HG03039 (cell line): ENCODE data around the gene TDRD9.
A peak's percentile ranks its signal among the peaks of the same experiment; 100 is the strongest.

ENCODE experiments used
- ATAC-seq: cut with Tn5 transposase; IDR thresholded peaks from one replicate; pipeline ENCODE4 v1.9.1; 2021; ENCODE audit warnings: mild to moderate bottlenecking, moderate library complexity; ENCODE audit not compliant: unreplicated experiment

The TDRD9 gene

DNA sequence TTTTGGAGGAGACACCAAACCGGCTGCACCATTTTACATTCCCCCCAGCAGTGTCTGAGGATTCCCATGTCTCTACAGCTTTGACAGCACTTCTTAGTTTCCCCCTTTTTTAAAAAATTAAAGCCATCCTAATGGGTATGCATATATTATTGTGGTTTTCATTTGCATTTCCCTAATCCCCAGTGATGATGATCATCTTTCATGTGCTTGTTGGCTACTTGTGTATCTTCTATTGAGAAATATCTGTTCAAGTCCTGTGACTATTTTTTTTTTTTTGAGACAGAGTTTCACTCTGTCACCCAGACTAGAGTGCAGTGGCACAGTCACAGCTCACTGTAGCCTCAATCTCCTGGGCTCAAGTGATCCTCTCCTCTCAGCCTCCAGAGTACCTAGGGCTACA lies 134.0 kb downstream of the TDRD9 start:
- no peak for ATAC-seq

DNA sequence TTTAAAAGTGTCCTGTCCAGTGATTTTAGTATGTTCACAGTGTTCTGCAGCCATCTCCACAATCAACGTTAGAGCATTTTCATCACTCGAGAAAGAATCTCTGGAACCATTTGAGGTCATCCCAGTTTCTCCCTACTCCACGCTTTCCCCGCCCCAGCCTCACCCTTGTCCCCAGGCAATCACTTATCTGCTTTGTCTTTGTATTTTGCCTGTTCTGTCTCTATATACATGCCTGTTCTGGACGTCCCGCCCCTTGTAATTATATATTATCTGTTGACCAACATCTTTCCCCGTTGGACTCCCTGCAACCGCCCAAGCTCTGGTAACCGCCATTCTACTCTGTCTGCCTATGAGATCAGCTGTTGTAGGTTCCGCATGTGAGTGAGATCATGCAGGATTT lies 135.7 kb downstream of the TDRD9 start:
- ATAC-seq, result no peak

DNA sequence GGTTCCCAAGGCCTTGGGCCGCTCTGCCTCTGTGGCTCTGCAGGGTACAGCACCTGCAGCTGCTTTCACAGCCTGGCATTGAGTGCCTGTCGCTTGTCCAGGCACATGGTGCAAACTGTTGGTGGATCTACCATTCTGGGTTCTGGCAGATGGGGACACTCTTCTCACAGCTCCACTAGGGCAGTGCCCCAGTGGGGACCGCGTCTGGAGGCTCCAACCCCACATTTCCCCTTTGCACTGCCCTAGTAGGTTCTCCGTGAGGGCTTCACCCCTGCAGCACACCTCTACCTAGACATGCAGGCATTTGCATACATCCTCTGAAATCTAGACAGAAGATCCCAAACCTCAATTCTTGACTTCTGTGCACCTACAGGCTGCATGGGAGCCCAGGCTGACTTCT lies 138.0 kb downstream of the TDRD9 start:
- no peak for ATAC-seq

DNA sequence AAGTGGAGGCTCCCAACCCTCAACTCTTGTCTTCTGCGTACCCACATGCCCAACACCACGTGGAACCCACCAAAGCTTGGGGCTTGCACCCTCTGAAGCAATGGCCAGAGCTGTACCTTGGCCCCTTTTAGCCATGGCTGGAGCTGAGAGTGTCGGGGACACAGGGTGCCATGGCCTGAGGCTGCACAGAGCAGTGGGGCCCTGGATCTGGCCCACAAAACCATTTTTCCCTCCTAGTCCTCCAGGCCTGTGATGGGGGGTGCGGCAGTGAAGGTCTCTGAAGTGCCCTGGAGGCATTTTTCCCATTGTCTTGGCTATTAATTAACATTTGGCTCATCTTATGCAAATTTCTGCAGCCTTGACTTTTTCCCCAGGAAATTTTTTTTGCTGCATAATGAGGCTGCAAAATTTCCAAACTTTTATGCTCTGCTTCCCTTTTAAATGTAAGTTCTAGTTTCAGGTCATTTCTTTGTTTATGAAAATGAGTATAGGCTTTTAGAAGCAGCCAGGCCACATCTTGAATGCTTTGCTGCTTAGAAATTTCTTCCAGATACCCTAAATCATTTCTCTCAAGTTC lies 138.6 kb downstream of the TDRD9 start:
- ATAC-seq, result no peak

DNA sequence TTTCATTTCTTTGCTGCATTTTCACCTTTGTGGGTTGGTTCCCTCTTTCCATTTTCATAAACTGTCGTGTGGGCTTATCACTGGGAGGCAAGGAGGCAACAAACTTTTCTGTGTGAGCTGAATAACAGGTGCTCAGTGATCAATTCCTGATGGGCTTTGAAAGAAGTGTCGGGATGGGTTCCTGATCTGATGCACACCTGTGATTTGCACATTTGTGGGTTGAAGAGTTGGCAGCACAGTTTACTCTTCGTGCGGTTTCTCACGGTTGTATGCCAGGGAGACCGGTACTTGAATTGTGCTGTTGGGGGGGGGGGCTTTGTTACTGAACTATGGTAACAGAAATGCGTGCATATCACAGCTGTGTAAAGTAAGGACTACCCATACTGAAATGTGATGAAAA lies 141.3 kb downstream of the TDRD9 start:
- no peak for ATAC-seq

DNA sequence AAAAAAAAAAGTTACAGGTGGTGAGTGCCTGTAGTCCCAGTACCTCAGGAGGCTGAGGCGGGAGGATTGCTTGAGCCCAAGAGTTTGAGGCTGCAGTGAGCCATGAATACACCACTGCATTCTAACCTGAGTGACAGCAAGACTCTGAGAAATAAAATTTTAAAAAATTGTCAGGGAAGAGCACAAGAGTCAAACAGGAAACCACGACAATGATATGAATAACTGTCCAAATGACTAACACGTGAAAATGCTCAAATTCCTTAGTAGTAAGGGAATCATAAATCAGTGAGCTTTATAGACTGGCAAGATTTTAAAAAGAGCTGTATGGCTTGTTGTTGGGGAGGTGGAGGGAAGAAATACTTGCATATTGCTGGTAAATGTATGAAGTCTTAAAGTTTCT lies 144.3 kb downstream of the TDRD9 start:
- no peak for ATAC-seq

DNA sequence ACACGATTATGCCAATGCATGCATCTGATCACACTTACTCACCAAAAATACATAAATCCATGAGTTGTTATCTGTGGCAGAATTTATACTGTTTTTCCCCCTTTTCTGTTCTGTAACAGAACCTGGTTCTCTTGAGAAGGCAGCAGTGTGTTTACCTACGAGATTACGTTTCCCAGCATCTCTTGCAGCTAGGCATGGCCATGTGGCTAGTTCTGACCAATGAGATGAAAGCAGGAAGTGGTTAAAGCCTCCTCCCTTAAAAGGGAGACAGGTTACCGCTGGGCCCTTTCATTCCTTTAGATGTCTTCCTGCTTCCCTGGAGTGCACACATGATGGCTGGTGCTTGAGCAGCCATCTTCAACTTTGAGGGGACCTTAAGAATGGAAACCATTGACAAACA lies 145.5 kb downstream of the TDRD9 start:
- ATAC-seq, result no peak

DNA sequence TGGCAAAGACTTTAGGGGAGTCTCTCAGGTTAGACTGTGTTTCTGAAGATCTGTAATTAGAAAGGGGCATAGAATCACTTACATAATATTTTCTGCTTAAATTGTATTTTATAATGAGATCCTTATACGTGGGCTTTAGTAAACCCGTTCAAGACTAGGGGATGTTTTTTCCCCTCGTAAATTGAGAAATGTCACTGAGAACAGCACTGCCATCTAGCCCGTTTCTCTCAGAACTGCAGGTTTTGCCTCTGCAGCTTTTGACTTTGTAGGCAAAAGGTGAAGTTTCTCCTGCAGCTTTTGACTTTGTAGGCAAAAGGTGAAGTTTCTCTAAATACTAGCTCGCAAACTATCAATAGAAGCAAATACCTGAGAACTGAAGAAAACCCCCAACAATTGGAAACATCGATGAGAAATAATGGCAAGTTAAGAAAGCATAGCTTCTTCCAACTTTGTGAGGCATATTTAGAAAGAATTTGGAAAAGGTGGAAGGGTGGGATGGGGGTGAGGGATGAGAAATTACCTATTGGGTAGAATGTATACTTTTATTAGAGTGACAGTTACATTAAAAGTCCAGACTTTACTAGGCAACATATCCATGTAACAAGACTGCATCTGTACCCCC lies 147.4 kb downstream of the TDRD9 start:
- ATAC-seq, result no peak

DNA sequence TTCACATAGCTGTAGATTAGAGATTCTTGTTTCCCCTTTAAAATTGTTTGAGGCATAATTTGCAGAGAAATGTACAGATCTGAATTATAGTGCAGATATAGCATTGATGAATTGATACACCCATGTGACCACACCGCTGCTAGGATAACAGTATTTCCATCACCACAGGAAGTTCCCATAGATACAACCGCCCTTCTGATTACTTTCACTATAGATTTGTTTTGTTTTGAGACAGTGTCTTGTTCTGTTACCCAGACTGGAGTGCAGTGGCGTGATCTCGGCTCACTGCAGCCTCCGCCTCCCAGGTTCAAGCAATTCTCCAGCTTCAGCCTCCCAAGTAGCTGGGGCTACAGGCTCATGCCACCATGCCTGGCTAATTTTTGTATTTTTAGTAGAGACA lies 148.5 kb downstream of the TDRD9 start:
- no peak for ATAC-seq

DNA sequence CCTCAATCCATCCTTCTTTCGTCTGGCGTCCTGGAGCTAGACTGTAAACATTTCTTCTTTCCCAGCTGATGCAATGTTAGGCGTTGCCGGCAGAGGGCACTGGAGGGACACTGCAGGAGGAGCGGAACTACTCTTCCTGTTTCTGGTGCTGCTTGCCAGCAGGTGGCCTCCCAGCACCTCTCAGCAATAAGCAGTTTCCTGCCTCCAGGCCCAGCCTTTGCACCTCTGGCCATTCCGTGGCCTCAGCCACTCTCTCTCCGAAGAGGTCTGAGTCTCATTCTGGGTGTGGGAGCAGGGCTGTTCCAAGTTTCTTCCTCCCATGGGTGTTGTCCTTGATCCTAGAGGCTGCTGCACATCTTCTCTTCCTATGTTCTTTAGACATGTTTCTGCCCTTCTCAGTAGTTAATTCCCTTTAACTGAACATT lies 149.8 kb downstream of the TDRD9 start:
- ATAC-seq, result peak; percentile 54

DNA sequence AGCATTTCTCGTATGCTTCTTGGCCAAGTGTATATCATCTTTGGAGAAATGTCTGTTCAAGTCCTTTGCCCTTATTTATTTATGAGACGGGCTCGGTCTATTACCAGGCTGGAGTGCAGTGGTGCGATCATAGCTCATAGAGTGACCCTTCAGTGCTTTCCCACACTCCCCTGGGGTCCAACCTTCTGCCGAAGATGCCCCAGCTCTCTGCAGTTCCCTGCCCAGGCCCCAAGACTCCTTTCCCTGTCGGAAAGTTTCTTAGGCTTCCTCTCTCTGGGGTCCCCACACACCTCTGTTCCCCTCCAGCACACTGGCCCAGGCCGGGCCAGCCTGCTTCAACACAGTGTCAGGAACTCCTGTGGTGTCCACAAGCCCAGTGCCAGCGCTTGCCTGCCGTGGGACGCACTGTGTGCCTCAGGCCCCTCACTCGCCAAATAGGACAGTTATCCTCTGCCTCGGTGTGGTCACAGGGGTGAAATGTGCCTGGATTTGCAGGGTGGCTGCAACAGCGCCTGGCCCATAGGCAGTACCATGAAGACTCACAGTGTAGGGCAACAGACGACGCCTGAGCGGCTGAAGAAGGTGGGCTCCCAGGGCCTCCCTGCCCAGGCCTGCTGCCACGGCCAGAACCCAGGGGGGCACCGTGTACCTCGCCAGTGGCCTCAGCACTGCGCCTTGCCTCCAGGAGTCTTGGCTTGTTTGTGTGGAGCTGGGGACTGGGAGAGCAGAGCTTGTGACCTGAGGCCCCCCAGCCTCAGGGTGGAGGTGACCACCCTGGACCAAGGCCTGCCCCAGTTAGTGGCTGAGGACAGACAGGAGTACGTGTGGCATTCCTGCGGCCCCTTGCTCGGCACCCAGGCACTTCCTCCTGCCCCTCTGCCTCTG lies 152.4 kb downstream of the TDRD9 start:
- ATAC-seq, result no peak

DNA sequence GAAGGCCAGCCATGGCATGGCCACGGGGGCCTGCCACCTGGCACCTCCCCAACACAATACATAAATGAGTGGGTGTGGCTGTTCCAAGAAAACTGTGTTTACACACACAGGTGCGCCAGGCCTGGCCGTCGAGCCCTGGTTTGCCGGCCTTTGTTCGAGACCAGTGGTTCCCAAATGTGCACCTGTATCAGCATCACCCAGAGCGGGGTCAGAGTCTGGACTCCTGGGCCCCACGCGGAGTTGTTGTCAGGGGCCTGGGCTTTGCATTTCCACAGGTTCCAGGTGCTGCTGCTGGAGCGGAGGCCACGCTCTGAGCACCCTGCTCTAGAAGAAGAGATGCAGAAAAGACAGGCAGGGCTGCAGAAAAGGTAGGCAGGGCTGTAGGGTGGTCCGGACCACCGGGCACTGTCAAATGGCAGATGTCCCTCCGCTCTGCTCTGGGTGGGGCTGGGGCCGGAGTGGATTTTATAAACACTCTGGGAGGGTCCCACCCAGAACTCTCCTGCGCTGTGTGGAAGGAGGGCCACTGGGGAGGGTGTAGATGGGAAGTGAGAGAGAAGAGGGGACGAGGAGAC lies 153.1 kb downstream of the TDRD9 start:
- no peak for ATAC-seq

DNA sequence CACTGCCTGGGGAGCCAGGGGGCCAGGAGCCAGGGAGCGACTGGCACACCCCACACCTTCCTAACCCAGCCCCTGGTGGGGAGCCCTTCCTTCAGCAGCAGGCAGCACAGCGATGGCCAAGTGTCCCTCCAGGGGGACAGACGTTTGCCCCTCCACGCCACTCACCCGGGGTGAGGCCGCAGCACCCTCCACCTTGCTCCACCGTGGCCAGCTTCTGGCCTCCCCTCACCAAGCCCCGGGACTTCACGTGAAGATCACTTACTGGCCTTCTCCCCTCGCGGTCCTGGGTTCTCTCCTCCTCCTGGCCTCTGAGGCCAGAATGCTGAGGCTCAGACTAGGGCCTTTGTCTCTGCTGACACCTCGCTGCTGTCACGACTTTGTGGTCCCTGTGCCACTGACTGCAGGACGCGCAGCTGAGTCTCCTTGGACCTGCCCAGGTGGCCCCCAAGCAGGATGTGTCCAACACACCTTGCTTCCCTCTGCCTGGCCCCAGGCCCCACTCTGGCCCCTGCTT lies 153.8 kb downstream of the TDRD9 start:
- ATAC-seq, result no peak

DNA sequence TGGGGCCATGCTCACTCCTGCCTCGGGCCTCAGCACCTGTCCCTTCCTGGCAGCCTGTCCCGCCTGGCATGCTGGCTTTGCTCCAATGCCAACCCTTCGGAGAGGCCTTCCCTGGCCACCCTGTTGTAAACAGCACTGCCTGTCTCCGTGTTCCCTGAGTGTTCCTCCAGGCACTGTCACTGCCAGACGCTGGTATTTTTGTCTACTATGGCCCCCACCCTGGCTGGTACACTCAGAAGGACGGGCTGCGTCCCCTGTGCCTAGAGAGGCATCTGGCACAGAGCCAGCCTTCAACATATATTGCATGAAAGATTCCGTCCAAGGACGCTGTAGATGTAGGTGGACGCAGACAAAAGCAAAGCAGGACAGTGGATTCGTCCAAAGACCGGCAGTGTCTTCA lies 154.6 kb downstream of the TDRD9 start:
- ATAC-seq, result no peak

DNA sequence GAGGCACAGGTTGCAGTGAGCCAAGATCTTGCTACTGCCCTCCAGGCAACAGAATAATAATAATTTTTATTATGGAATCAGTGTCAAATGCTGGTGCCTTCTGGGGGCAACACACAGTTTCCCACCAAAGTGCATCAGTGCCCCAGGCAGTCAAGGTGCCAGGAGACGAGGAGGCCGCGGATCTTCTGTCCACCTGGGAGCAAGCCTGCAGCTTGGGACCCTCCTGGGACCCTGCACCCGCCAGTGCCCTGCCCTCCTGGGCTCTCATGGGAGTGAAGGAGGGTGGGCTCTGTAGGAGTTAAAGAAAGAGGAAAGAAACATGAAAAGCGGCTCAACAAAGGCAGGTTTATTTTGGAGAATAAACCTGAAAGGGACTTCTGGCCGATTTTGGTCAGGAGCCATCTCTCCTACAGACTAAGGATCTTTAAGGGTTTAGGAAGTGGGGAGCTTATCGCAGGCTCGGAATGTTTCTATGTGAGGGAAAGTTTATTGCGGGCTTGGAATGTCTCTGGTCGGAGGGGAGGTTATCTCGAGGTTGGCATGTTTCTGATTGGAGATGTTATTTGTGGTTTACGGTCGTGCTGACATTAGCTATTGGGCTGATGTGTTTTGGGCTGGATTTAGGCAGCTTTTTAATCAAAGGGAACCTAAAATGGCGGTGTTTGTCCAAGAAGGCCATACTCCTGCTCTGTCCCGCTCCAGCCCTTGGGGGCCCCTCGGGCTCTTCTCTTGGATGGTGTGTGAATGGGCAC lies 156.2 kb downstream of the TDRD9 start:
- no peak for ATAC-seq

DNA sequence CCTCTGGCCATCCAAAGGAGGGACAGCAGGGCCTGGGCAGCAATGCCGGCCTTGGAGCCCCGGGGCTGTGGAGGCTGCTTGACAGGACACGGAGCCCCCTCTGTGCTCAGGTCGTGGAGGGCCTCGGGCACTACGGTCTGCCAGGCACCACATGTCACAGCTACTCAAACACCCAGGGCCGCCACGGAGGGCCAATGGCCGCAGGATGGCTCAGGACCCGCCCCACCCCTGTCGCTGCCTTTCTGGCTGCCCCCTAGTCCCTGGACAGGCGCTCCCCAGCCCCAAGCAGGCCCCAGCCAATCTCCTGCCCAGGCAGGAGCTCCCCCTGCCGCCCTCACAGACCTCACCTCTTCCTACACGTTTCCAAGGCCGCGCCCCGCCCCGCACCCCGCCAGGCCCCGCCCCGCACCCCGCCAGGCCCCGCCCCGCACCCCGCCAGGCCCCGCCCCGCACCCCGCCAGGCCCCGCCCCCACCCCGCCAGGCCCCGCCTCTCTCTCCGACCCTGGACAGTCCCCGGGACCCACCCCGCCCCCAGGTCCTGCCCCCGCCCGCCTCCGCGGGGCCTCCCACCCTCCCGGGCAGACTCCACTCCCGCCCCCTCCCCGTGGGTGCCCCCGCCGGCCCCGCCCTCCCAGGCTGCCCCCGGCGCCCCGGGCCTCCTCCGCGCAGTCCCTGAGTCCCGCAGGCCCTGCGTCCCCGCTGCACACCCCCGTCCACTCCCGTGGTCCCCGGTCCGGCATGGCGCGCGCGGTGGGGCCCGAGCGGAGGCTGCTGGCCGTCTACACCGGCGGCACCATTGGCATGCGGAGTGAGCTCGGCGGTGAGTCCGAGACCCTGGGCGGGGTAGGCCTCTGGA lies 157.0 kb downstream of the TDRD9 start, which contains the start of gene ASPG:
Gene ASPG, plus strand, starts transcription at position 669 of the 857 bp plus-strand sequence. Its CDS starts 71 bp downstream, at position 740.
- ATAC-seq, result no peak

DNA sequence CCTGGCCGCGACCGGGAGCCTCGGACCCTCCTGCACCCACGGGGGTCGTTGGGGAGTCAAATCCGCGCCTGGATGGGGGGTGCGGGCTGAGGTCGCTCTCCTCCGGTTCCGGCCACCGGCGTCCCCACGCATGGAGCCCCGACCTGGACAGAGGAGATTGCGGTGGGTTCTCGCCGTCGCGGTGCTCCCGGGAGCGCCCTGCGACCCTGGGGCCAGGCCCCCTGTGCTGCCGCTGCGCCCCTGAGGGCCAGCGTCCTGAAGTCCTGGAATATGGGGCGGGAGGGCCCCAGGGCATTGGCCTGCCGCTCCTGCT lies 157.6 kb downstream of the TDRD9 start:
- ATAC-seq, result no peak

DNA sequence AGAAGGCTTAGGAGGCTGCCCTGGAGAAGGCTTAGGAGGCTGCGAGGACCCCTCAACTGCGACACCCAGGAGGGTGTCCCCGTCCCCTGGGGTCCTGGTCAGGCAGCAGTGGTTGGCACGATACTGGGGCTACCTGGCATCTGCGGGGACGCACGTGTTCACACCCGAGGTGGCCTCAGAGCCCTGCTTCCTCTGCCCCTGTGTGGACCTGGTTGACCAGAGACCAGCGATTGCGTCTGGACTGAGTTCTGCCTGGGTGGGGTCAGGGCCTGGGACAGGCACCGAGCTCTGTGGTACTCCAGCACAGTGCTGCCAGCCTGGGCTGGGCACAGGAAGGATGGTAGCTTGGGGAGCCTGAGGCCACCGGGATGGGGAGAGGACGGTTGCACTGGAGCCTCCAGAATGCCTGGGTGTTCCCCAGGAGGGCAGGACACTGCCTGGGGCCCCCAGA lies 158.0 kb downstream of the TDRD9 start:
- ATAC-seq, result no peak

DNA sequence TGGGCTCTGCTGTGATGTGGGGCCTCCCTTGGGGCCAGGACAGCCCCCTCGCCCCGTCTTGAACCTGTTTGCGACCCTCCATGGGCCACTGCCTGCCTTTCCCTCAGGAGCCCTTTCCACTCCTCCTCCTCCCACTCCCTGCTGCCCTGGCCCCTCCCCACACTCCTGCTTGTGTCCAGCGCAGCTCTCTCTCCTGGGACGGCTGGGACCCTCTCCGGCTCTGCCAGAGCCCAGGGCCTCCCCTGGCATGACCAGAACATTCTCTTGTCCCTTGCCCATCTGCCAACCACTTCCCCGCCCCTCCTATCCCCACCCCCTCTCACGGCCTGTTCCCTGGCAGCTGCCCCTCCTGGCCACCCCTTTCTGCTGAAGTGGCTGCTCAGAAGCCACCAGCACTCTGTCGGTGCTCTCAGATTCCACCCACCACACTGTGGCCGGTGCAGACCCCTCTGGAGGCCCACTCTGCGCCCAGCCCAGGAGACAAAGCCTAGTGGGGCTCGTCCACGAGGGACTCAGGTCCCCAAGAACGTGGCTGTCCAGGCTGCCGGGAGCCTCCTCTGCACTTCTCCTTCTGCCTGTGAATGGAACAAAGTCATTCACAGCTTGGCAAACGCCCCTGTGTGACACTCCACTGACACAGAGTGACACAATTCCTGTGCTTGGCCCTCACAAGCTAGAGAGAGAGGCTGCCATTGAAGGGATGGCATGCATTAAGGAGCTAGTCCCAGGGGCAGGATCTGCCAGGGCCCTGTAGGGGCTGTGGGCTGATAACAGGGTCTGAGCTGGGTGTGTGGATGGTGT lies 158.6 kb downstream of the TDRD9 start:
- no peak for ATAC-seq
